MM.1S (cell line): Measurements from ENCODE around the gene LIPJ.

ENCODE experiments used
- DNase-seq: peaks from one replicate; pipeline ENCODE4 v3.0.0-alpha.2; 2015
- H2AFZ ChIP-seq: fragments of 300-600 bp; sonication (generic); 2 replicates; pipeline ENCODE4 v1.6.0; 2016; ENCODE audit warnings: antibody characterized with exemption, low read length
- H3F3A ChIP-seq: fragments of 300-600 bp; sonication (generic); 2 replicates; pipeline ENCODE4 v1.6.1; 2016; ENCODE audit warnings: mild to moderate bottlenecking, antibody characterized with exemption, low read length, moderate library complexity, mixed read lengths; ENCODE audit not compliant: insufficient read depth
- H3K27ac ChIP-seq: fragments of 300-600 bp; sonication (generic); 2 replicates; pipeline ENCODE4 v1.5.1; 2016; ENCODE audit warnings: mild to moderate bottlenecking, low read length
- H3K27me3 ChIP-seq: fragments of 300-600 bp; sonication (generic); replicated peaks from 2 replicates; pipeline ENCODE4 v1.6.0; 2016; ENCODE audit warnings: low read length; ENCODE audit not compliant: insufficient read depth
- H3K36me3 ChIP-seq: fragments of 300-600 bp; sonication (generic); replicated peaks from 2 replicates; pipeline ENCODE4 v1.6.1; 2016; ENCODE audit warnings: mild to moderate bottlenecking, low read length, mixed read lengths; ENCODE audit not compliant: insufficient read depth
- H3K4me1 ChIP-seq: fragments of 300-600 bp; sonication (generic); 2 replicates; pipeline ENCODE4 v1.6.1; 2016; ENCODE audit warnings: low read length, mixed read lengths
- H3K4me2 ChIP-seq: fragments of 300-600 bp; sonication (generic); 2 replicates; pipeline ENCODE4 v1.6.0; 2016; ENCODE audit warnings: low read depth, low read length
- H3K4me3 ChIP-seq: fragments of 300-600 bp; sonication (generic); 2 replicates; pipeline ENCODE4 v1.5.1; 2016; ENCODE audit warnings: low read length, mixed read lengths
- H3K79me2 ChIP-seq: fragments of 300-600 bp; sonication (generic); 2 replicates; pipeline ENCODE4 v1.6.1; 2016; ENCODE audit warnings: mixed run types, low read length, mixed read lengths
- H3K9ac ChIP-seq: fragments of 300-600 bp; sonication (generic); 2 replicates; pipeline ENCODE4 v1.6.1; 2016; ENCODE audit warnings: low read length, mixed read lengths
- H3K9me2 ChIP-seq: fragments of 300-600 bp; sonication (generic); replicated peaks from 2 replicates; pipeline ENCODE4 v1.6.1; 2016; ENCODE audit warnings: mild to moderate bottlenecking, low read length, mixed read lengths; ENCODE audit not compliant: insufficient read depth
- H3K9me3 ChIP-seq: fragments of 300-600 bp; sonication (generic); replicated peaks from 2 replicates; pipeline ENCODE4 v1.6.1; 2016; ENCODE audit warnings: mild to moderate bottlenecking, low read length, mixed read lengths; ENCODE audit not compliant: insufficient read depth
- H4K20me1 ChIP-seq: fragments of 300-600 bp; sonication (generic); 2 replicates; pipeline ENCODE4 v1.6.1; 2016; ENCODE audit warnings: mild to moderate bottlenecking, low read length, moderate library complexity, mixed read lengths; ENCODE audit not compliant: insufficient read depth
- EZH2 ChIP-seq: fragments of 300-600 bp; sonication (generic); optimal IDR thresholded peaks from 2 replicates; pipeline ENCODE3; 2017; ENCODE audit warnings: low read depth, mild to moderate bottlenecking, antibody characterized with exemption, low read length, mixed read lengths
- EZH2phosphoT487 ChIP-seq: fragments of 300-600 bp; sonication (generic); IDR thresholded peaks from 2 replicates; pipeline ENCODE4 v1.6.1; 2018; ENCODE audit warnings: antibody characterized with exemption, low read length
- TF ChIP-seq, protein P1 (sequence below): fragments of 300-600 bp; sonication (generic); IDR thresholded peaks from 2 replicates; pipeline ENCODE4 v1.5.1; 2016; ENCODE audit warnings: antibody characterized with exemption, low read length, mixed read lengths

The LIPJ gene

GRCh38 chr10:88617772-88618300 lies 31.3 kb downstream of the LIPJ start:
- H3K4me2 ChIP-seq, result no peak overlapping the region
- H3K27me3 ChIP-seq, result no peaks in the 10 kb centered on the region
- no peak for DNase-seq
- no peaks in the 10 kb centered on the region for H3F3A ChIP-seq
- TF ChIP-seq EZH2, result no peak
- TF ChIP-seq, protein P1, sequence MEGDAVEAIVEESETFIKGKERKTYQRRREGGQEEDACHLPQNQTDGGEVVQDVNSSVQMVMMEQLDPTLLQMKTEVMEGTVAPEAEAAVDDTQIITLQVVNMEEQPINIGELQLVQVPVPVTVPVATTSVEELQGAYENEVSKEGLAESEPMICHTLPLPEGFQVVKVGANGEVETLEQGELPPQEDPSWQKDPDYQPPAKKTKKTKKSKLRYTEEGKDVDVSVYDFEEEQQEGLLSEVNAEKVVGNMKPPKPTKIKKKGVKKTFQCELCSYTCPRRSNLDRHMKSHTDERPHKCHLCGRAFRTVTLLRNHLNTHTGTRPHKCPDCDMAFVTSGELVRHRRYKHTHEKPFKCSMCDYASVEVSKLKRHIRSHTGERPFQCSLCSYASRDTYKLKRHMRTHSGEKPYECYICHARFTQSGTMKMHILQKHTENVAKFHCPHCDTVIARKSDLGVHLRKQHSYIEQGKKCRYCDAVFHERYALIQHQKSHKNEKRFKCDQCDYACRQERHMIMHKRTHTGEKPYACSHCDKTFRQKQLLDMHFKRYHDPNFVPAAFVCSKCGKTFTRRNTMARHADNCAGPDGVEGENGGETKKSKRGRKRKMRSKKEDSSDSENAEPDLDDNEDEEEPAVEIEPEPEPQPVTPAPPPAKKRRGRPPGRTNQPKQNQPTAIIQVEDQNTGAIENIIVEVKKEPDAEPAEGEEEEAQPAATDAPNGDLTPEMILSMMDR, result no peak
- no peak for TF ChIP-seq EZH2phosphoT487
- H3K9me2 ChIP-seq, result no peaks in the 10 kb centered on the region
- no peaks in the 10 kb centered on the region for H3K36me3 ChIP-seq
- H3K4me3 ChIP-seq, result no peak overlapping the region
- no peaks in the 10 kb centered on the region for H3K9me3 ChIP-seq
- H3K4me1 ChIP-seq, result no peaks in the 10 kb centered on the region
- no peaks in the 10 kb centered on the region for H3K79me2 ChIP-seq
- no peak overlapping the region for H2AFZ ChIP-seq
- no peak overlapping the region for H3K27ac ChIP-seq
- H3K9ac ChIP-seq, result no peak overlapping the region
- H4K20me1 ChIP-seq, result no peaks in the 10 kb centered on the region

DNA sequence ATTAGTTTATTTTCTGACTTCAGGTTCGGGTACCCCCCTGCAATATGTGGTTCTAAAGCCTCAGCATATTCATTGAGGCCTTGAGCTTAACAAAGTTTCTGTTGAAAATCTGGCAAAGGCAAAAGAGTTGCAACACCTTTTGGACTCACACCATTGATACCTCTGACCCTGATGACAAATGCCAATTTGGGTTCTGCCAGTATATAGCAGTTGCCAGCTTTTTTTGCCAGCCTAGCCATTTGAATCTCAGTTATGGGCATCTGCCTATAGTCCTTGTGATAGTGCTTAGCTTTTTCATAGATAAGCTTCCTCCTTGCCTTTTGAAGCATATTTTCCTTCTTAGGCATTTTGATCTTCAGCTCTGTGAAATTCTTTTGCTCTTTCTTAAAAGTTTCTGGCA lies 31.9 kb downstream of the LIPJ start:
- Histone ChIP-seq H2AFZ (no peak overlapping the region), H3K9me3 (no peaks in the 10 kb centered on the region), H3K9ac (no peak overlapping the region), H3K27ac (no peak overlapping the region), H3K27me3 (no peaks in the 10 kb centered on the region), H3K9me2 (no peaks in the 10 kb centered on the region), H3K4me2 (no peak overlapping the region), H4K20me1 (no peaks in the 10 kb centered on the region), H3K4me3 (no peak overlapping the region), H3K36me3 (no peaks in the 10 kb centered on the region), H3K4me1 (no peaks in the 10 kb centered on the region), H3F3A (no peaks in the 10 kb centered on the region), H3K79me2 (no peaks in the 10 kb centered on the region)
- TF ChIP-seq, protein P1, result no peak
- TF ChIP-seq EZH2 (no peak), EZH2phosphoT487 (no peak)
- no peak for DNase-seq

- no peak overlapping the region for H3K4me3 ChIP-seq
- no peak overlapping the region for H3K27ac ChIP-seq
- no peak overlapping the region for H3K4me2 ChIP-seq
- H3K9me2 ChIP-seq, result no peaks in the 10 kb centered on the region
- H3K9me3 ChIP-seq, result no peaks in the 10 kb centered on the region
- H3K36me3 ChIP-seq, result no peaks in the 10 kb centered on the region
- H3K27me3 ChIP-seq, result no peaks in the 10 kb centered on the region
- no peaks in the 10 kb centered on the region for H3K79me2 ChIP-seq
- TF ChIP-seq EZH2 (no peak), EZH2phosphoT487 (no peak)
- TF ChIP-seq, protein P1, result no peak
- H3K4me1 ChIP-seq, result no peaks in the 10 kb centered on the region
- H4K20me1 ChIP-seq, result no peaks in the 10 kb centered on the region
- no peak overlapping the region for H2AFZ ChIP-seq
- DNase-seq, result no peak
- no peaks in the 10 kb centered on the region for H3F3A ChIP-seq
- H3K9ac ChIP-seq, result no peak overlapping the region
Measured at GRCh38 chr10:88620441-88620840, 33.9 kb downstream of the LIPJ start.
